Esophagus squamous epithelium (tissue), 5 donors: ENCODE data around the gene FAM83F. TPM values are rescaled to one million over a fixed set of nuclear protein-coding genes. Genes with fewer than 3 reads are reported as not detected.

ENCODE experiments used
- DNase-seq: peaks from one replicate; lab custom pipeline; 2025; lab: John Stamatoyannopoulos, UW
- H3K27ac ChIP-seq, 4 donors: fragments of 200-600 bp; sonication (generic); one replicate each; pipeline ENCODE4 v1.5.1; 2016 to 2019; ENCODE audit warnings: mild to moderate bottlenecking in 1 of 4
- H3K27me3 ChIP-seq, 4 donors: fragments of 200-600 bp; sonication (generic); 1 replicate in 3 of 4; 2 replicates in 1 of 4; pipeline versions ENCODE4 v1.5.1 to v1.6.0; 2017 to 2021; ENCODE audit warnings: antibody characterized with exemption in 1 of 4
- H3K36me3 ChIP-seq, 3 donors: fragments of 200-600 bp; sonication (generic); one replicate each; pipeline ENCODE4 v1.5.1; 2016 to 2019
- H3K4me1 ChIP-seq, 3 donors: fragments of 200-600 bp; sonication (generic); one replicate each; pipeline ENCODE4 v1.5.1; 2017 to 2019
- H3K4me3 ChIP-seq, 4 donors: fragments of 200-600 bp; sonication (generic); 1 replicate in 3 of 4; 2 replicates in 1 of 4; pipeline ENCODE4 v1.5.1; 2016 to 2019; ENCODE audit warnings: mild to moderate bottlenecking in 2 of 4, moderate library complexity in 1 of 4
- H3K9me3 ChIP-seq, 3 donors: fragments of 200-600 bp; sonication (generic); one replicate each; pipeline ENCODE4 v1.5.1; 2016 to 2019
- CTCF ChIP-seq, 6 experiments: fragments of 450-650 bp in 4 of 6; fragments of 200-600 bp in 2 of 6; sonication (generic) in 2 of 6; IDR thresholded peaks; one replicate each; pipeline ENCODE4 v1.5.1; 2016 to 2019; ENCODE audit warnings: antibody characterized with exemption in 6 of 6, mild to moderate bottlenecking in 4 of 6, moderate library complexity in 4 of 6
- POLR2A ChIP-seq, 4 donors: fragments of 450-650 bp; IDR thresholded peaks; one replicate each; pipeline ENCODE4 v1.6.1; 2017; ENCODE audit warnings: antibody characterized with exemption in 4 of 4, mild to moderate bottlenecking in 4 of 4, moderate library complexity in 3 of 4
- WGBS, 2 donors: methylation state at CpG; one replicate each; pipeline ENCODE4 v1.1.5; 2018; 5-methylcytosine and 5-hydroxymethylcytosine counted together
- intact Hi-C: fragments of 100-400 bp; cut with DNase I; formaldehyde crosslinking; loops from one replicate; pipeline ENCODE4 v1.15.0; 2022
- total RNA-seq, 4 donors: library from RNA; depleted of rRNA; stranded (reverse); fragments of >200 nt; gene quantifications; one replicate each; pipeline ENCODE4 v1.1.0, GENCODE V29; 2016
- donor health status: DM: yes; HTN: yes; CAD: no.

FAM83F gene
- total RNA-seq, 4 donors from 2014 or later: 25.5 to 39.2 (median 29.6) TPM

DNA sequence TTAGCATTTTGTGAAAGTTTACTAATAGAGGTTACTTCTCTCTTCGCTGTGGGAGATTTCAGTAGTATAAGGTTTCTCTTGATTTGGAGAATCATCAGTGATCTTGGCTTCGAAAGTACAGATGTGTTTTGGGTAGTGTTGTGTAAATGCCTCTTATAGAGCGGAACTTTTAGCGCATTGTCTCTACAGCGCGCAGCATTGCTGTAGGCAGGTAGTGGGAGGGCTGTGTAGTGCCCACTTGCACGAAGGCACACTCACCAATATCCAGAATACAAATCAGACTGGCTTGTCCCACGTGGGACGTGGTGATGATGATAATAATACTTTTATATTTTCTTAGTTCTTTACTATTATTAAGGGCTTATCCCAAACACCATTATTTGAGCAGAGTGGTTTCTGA, 51.4 kb downstream of the FAM83F start:
- Histone ChIP-seq H3K9me3 (no peaks in the 10 kb centered on the region), H3K36me3 (no peaks in the 10 kb centered on the region), H3K27ac (peak overlapping the region in 1 of 4 donors; percentile 98), H3K4me1 (peaks cover 19 to 67% (median 36%) of the 10 kb centered on the region in 3 donors), H3K4me3 (peak overlapping the region in 2 of 4 donors; percentile 85 to 87), H3K27me3 (no peaks in the 10 kb centered on the region)
- intact Hi-C loops: no loop called here
- DNase-seq: no peak
- 72 to 76% methylated on average over 9 of the region's 9 CpGs for WGBS, 2 donors
- TF ChIP-seq CTCF (IDR thresholded peaks at IDR 0.05) (no peak), POLR2A (IDR thresholded peaks at IDR 0.05) (no peak)

DNA sequence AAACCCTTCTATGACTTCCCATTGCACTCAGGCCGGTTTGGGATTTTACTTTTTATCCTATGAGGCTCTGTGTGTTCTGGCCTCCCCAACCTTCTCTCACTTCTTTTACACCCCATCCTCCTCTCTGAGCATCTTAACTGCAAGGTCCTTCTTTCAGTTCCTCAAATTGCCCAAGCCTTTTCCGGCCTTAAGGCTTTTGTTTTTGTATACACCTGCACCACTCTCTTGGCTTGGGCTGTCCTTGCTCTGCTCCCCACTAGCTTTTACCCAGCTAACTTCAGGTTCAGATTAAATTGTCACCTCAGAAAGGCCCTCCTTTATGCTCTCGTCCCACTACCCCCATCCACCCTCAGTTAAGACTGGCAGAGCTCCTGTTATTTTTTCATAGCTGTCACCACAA, 55.5 kb downstream of the FAM83F start:
- Histone ChIP-seq H3K27me3 (no peaks in the 10 kb centered on the region), H3K27ac (no peak overlapping the region), H3K4me1 (peaks cover 0 to 48% (median 17%) of the 10 kb centered on the region in 3 donors), H3K9me3 (no peaks in the 10 kb centered on the region), H3K36me3 (no peaks in the 10 kb centered on the region), H3K4me3 (no peak overlapping the region)
- intact Hi-C loops: no loop called here
- TF ChIP-seq CTCF (IDR thresholded peaks at IDR 0.05) (no peak), POLR2A (IDR thresholded peaks at IDR 0.05) (no peak)
- DNase-seq: no peak
- WGBS, 2 donors: 64 to 73% methylated on average over 3 of the region's 3 CpGs

GRCh38 chr22:40051322-40051721, 56.6 kb downstream of the FAM83F start:
- Histone ChIP-seq H3K4me3 (no peak overlapping the region), H3K27ac (no peak overlapping the region), H3K9me3 (no peaks in the 10 kb centered on the region), H3K4me1 (peaks cover 0 to 49% (median 9%) of the 10 kb centered on the region in 3 donors), H3K27me3 (no peaks in the 10 kb centered on the region), H3K36me3 (no peaks in the 10 kb centered on the region)
- 25 to 44% methylated on average over 3 of the region's 3 CpGs for WGBS, 2 donors
- DNase-seq: no peak
- intact Hi-C loops: no loop called here
- TF ChIP-seq CTCF (IDR thresholded peaks at IDR 0.05) (no peak), POLR2A (IDR thresholded peaks at IDR 0.05) (no peak)

DNA sequence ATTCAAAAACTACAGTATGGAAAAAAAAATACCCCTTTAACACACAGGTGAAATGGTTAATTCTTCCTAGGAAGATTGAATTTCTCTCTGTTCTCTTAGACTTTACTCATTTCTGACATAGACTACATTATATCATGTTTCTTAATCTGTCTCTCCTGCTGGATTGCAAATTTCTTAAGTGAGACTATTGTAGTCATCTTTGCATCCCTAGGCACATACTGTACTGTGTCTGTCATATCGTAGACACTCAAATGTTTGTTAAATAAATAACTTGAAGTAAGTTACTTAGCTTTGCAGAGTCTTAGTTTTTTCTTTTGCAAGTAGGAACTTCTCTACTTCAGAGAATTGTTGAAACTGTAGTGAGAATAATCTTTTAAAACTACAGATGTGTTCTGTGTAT, 58.7 kb downstream of the FAM83F start:
- no peak for TF ChIP-seq CTCF (IDR thresholded peaks at IDR 0.05)
- Histone ChIP-seq H3K27ac (no peak overlapping the region), H3K4me3 (no peak overlapping the region), H3K9me3 (no peaks in the 10 kb centered on the region), H3K27me3 (no peaks in the 10 kb centered on the region), H3K4me1 (peaks cover 0 to 43% (median 9%) of the 10 kb centered on the region in 3 donors), H3K36me3 (no peaks in the 10 kb centered on the region)
- DNase-seq: no peak
- WGBS, 2 donors: 55 to 84% methylated on average over 1 of the region's 1 CpG
- intact Hi-C loops: no loop called here

DNA sequence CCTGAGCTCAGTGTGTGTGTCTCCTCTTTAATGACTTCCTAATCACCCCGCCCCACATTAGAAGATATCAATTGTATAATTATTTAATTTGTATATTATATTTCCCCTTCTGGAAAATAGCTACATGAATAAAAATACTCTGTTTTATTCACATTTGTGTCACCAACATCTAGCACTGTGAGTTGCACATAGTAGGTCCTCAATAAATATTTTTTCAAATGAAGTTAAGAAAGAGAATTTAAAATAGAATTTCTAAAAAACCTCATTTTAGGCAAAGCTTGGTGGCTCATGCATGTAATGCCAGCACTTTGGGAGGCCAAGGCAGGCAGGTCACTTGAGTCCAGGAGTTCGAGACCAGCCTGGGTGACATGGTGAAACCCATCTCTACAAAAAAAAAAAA, 59.7 kb downstream of the FAM83F start:
- no peak for TF ChIP-seq POLR2A (IDR thresholded peaks at IDR 0.05)
- no peak for TF ChIP-seq CTCF (IDR thresholded peaks at IDR 0.05)
- no peak overlapping the region for H3K27ac ChIP-seq
- H3K4me3 ChIP-seq: no peak overlapping the region
- no peaks in the 10 kb centered on the region for H3K27me3 ChIP-seq
- WGBS, 2 donors: 97 to 100% methylated on average over 2 of the region's 2 CpGs
- no peaks in the 10 kb centered on the region for H3K36me3 ChIP-seq
- intact Hi-C loops: no loop called here
- peaks cover 0 to 48% (median 9%) of the 10 kb centered on the region in 3 donors for H3K4me1 ChIP-seq
- DNase-seq: no peak
- H3K9me3 ChIP-seq: no peaks in the 10 kb centered on the region
